ENCODE data around the gene TELO2.

TELO2 gene

DNA sequence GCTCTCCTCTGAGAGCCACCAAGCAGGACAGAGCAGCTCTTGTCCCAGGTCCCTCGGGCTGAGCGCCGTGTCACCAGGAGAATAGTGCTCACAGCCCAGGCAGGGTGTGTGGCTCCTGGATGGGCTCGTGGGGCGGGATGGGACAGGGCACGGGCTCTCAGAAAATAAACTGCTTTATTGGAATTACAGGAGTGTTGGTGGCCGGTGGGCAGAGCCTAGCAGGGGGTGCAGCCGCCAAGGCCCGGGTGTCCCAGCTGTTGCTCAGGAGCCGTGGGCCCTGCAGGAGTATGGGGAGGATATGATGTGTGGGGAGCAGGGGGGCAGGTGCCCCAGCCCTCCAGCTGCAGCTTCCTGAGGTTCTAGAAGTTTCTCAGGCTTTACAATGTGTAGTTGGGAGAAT, 17.1 kb downstream of the TELO2 start:
- no peak overlapping the region for H2AK5ac ChIP-seq (ENCODE audit: low read depth, low read length)
- no peak overlapping the region for H3K23ac ChIP-seq (ENCODE audit: low read depth, low read length, poor library complexity)
- H4K91ac ChIP-seq (ENCODE audit: low read depth, low read length, poor library complexity): no peak overlapping the region
- WGBS, 2 donors (ENCODE audit: extremely low coverage in 2 of 2, insufficient read length in 2 of 2, insufficient replicate concordance in 1 of 2): no CpG with 5 or more reads among the region's 10 CpGs
- no peaks in the 10 kb centered on the region for H3K4me1 ChIP-seq (ENCODE audit: control insufficient read depth in 2 of 2, insufficient read depth in 1 of 2, low read depth in 1 of 2, low read length in 2 of 2)
- H3K27me3 ChIP-seq (ENCODE audit: control insufficient read depth in 3 of 3, insufficient read depth in 3 of 3, low read depth in 1 of 3, low read length in 3 of 3): no peaks in the 10 kb centered on the region
- peaks cover 4 to 7% of the 10 kb centered on the region in 2 donors for H3K9me3 ChIP-seq (replicated peaks in 1 of 2; ENCODE audit: control insufficient read depth in 2 of 2, insufficient read depth in 1 of 2, low read depth in 1 of 2, low read length in 2 of 2)
- peaks cover 10% of the 10 kb centered on the region for H3K79me1 ChIP-seq (ENCODE audit: low read depth, low read length)
- no peak overlapping the region for H2BK120ac ChIP-seq (ENCODE audit: low read depth, low read length)
- no peak overlapping the region for H2BK15ac ChIP-seq (ENCODE audit: low read length)
- DNase-seq (ENCODE audit: low spot score): no peak
- H3K18ac ChIP-seq (ENCODE audit: low read length): no peak overlapping the region
- no peak overlapping the region for H3K4me3 ChIP-seq (ENCODE audit: low read length in 2 of 2)
- H3K27ac ChIP-seq (replicated peaks; ENCODE audit: low read length): no peak overlapping the region
- no peak overlapping the region for H3K9ac ChIP-seq (ENCODE audit: low read depth, low read length, poor library complexity)
- peak overlapping the region; percentile 17 for H4K8ac ChIP-seq (ENCODE audit: low read depth, low read length)
- no peak overlapping the region for H3K14ac ChIP-seq (ENCODE audit: low read length)
- H3K36me3 ChIP-seq (replicated peaks in 1 of 2; ENCODE audit: control insufficient read depth in 2 of 2, insufficient read depth in 2 of 2, low read length in 2 of 2): peaks cover 27 to 81% of the 10 kb centered on the region in 2 donors
- H3K4ac ChIP-seq (ENCODE audit: low read length): no peak overlapping the region
- no peak overlapping the region for H2BK12ac ChIP-seq (ENCODE audit: low read length)
- H2BK5ac ChIP-seq (ENCODE audit: low read length): no peak overlapping the region
- no peak overlapping the region for H2AFZ ChIP-seq (ENCODE audit: low read length)
- H3K4me2 ChIP-seq (ENCODE audit: insufficient read depth, low read length, poor library complexity, severe bottlenecking): no peak overlapping the region

GRCh38 chr16:1510941-1511351, 17.8 kb downstream of the TELO2 start:
- peak overlapping the region; percentile 60 for H3K9ac ChIP-seq (ENCODE audit: low read depth, low read length, poor library complexity)
- no peak for DNase-seq (ENCODE audit: low spot score)

GRCh38 chr16:1511662-1512569, 18.8 kb downstream of the TELO2 start:
- H3K18ac ChIP-seq (ENCODE audit: low read length): no peak overlapping the region
- H3K4me3 ChIP-seq (ENCODE audit: low read length in 2 of 2): no peak overlapping the region
- no peak overlapping the region for H3K4ac ChIP-seq (ENCODE audit: low read length)
- no peak overlapping the region for H3K14ac ChIP-seq (ENCODE audit: low read length)
- H3K9me3 ChIP-seq (replicated peaks in 1 of 2; ENCODE audit: control insufficient read depth in 2 of 2, insufficient read depth in 1 of 2, low read depth in 1 of 2, low read length in 2 of 2): peaks cover 6 to 7% of the 10 kb centered on the region in 2 donors
- H3K4me1 ChIP-seq (ENCODE audit: control insufficient read depth in 2 of 2, insufficient read depth in 1 of 2, low read depth in 1 of 2, low read length in 2 of 2): no peaks in the 10 kb centered on the region
- DNase-seq (ENCODE audit: low spot score): no peak
- peak overlapping the region; percentile 73 for H3K23ac ChIP-seq (ENCODE audit: low read depth, low read length, poor library complexity)
- H3K27me3 ChIP-seq (ENCODE audit: control insufficient read depth in 3 of 3, insufficient read depth in 3 of 3, low read depth in 1 of 3, low read length in 3 of 3): no peaks in the 10 kb centered on the region
- H2BK5ac ChIP-seq (ENCODE audit: low read length): no peak overlapping the region
- no peak overlapping the region for H2BK12ac ChIP-seq (ENCODE audit: low read length)
- no peak overlapping the region for H3K4me2 ChIP-seq (ENCODE audit: insufficient read depth, low read length, poor library complexity, severe bottlenecking)
- H2BK120ac ChIP-seq (ENCODE audit: low read depth, low read length): no peak overlapping the region
- no peak overlapping the region for H2AK5ac ChIP-seq (ENCODE audit: low read depth, low read length)
- H3K79me1 ChIP-seq (ENCODE audit: low read depth, low read length): peaks cover 10% of the 10 kb centered on the region
- H3K9ac ChIP-seq (ENCODE audit: low read depth, low read length, poor library complexity): peak overlapping the region; percentile 50
- no peak overlapping the region for H4K91ac ChIP-seq (ENCODE audit: low read depth, low read length, poor library complexity)
- H4K8ac ChIP-seq (ENCODE audit: low read depth, low read length): no peak overlapping the region
- no CpG with 5 or more reads among the region's 30 CpGs for WGBS, 2 donors (ENCODE audit: extremely low coverage in 2 of 2, insufficient read length in 2 of 2, insufficient replicate concordance in 1 of 2)
- no peak overlapping the region for H2AFZ ChIP-seq (ENCODE audit: low read length)
- H2BK15ac ChIP-seq (ENCODE audit: low read length): no peak overlapping the region
- peaks cover 23 to 67% of the 10 kb centered on the region in 2 donors for H3K36me3 ChIP-seq (replicated peaks in 1 of 2; ENCODE audit: control insufficient read depth in 2 of 2, insufficient read depth in 2 of 2, low read length in 2 of 2)
- H3K27ac ChIP-seq (replicated peaks; ENCODE audit: low read length): no peak overlapping the region

More at GRCh38 chr16:1510941-1511351, 17.8 kb downstream of the TELO2 start:
- no peak overlapping the region for H3K18ac ChIP-seq (ENCODE audit: low read length)
- H3K4ac ChIP-seq (ENCODE audit: low read length): no peak overlapping the region
- no peak overlapping the region for H3K14ac ChIP-seq (ENCODE audit: low read length)
- WGBS, 2 donors (ENCODE audit: extremely low coverage in 2 of 2, insufficient read length in 2 of 2, insufficient replicate concordance in 1 of 2): no CpG with 5 or more reads among the region's 26 CpGs
- no peak overlapping the region for H2AK5ac ChIP-seq (ENCODE audit: low read depth, low read length)
- peak overlapping the region; percentile 73 for H2BK12ac ChIP-seq (ENCODE audit: low read length)
- no peak overlapping the region for H4K91ac ChIP-seq (ENCODE audit: low read depth, low read length, poor library complexity)
- no peak overlapping the region for H2AFZ ChIP-seq (ENCODE audit: low read length)
- no peak overlapping the region for H2BK15ac ChIP-seq (ENCODE audit: low read length)
- no peak overlapping the region for H2BK5ac ChIP-seq (ENCODE audit: low read length)
- H2BK120ac ChIP-seq (ENCODE audit: low read depth, low read length): no peak overlapping the region
- H3K79me1 ChIP-seq (ENCODE audit: low read depth, low read length): peaks cover 10% of the 10 kb centered on the region
- no peak overlapping the region for H4K8ac ChIP-seq (ENCODE audit: low read depth, low read length)
- no peak overlapping the region for H3K27ac ChIP-seq (replicated peaks; ENCODE audit: low read length)
- H3K4me1 ChIP-seq (ENCODE audit: control insufficient read depth in 2 of 2, insufficient read depth in 1 of 2, low read depth in 1 of 2, low read length in 2 of 2): no peaks in the 10 kb centered on the region
- H3K4me3 ChIP-seq (ENCODE audit: low read length in 2 of 2): no peak overlapping the region
- H3K36me3 ChIP-seq (replicated peaks in 1 of 2; ENCODE audit: control insufficient read depth in 2 of 2, insufficient read depth in 2 of 2, low read length in 2 of 2): peaks cover 27 to 77% of the 10 kb centered on the region in 2 donors
- H3K23ac ChIP-seq (ENCODE audit: low read depth, low read length, poor library complexity): peak overlapping the region; percentile 73
- peaks cover 6 to 7% of the 10 kb centered on the region in 2 donors for H3K9me3 ChIP-seq (replicated peaks in 1 of 2; ENCODE audit: control insufficient read depth in 2 of 2, insufficient read depth in 1 of 2, low read depth in 1 of 2, low read length in 2 of 2)
- H3K27me3 ChIP-seq (ENCODE audit: control insufficient read depth in 3 of 3, insufficient read depth in 3 of 3, low read depth in 1 of 3, low read length in 3 of 3): no peaks in the 10 kb centered on the region
- no peak overlapping the region for H3K4me2 ChIP-seq (ENCODE audit: insufficient read depth, low read length, poor library complexity, severe bottlenecking)

GRCh38 chr16:1512774-1513173, 19.6 kb downstream of the TELO2 start:
- no peak overlapping the region for H3K14ac ChIP-seq (ENCODE audit: low read length)
- H4K91ac ChIP-seq (ENCODE audit: low read depth, low read length, poor library complexity): no peak overlapping the region
- H3K23ac ChIP-seq (ENCODE audit: low read depth, low read length, poor library complexity): no peak overlapping the region
- H3K9ac ChIP-seq (ENCODE audit: low read depth, low read length, poor library complexity): no peak overlapping the region
- H2BK120ac ChIP-seq (ENCODE audit: low read depth, low read length): no peak overlapping the region
- no peak overlapping the region for H3K4ac ChIP-seq (ENCODE audit: low read length)
- no peaks in the 10 kb centered on the region for H3K27me3 ChIP-seq (ENCODE audit: control insufficient read depth in 3 of 3, insufficient read depth in 3 of 3, low read depth in 1 of 3, low read length in 3 of 3)
- no peaks in the 10 kb centered on the region for H3K4me1 ChIP-seq (ENCODE audit: control insufficient read depth in 2 of 2, insufficient read depth in 1 of 2, low read depth in 1 of 2, low read length in 2 of 2)
- H3K9me3 ChIP-seq (replicated peaks in 1 of 2; ENCODE audit: control insufficient read depth in 2 of 2, insufficient read depth in 1 of 2, low read depth in 1 of 2, low read length in 2 of 2): peaks cover 6 to 7% of the 10 kb centered on the region in 2 donors
- DNase-seq (ENCODE audit: low spot score): no peak
- H2AFZ ChIP-seq (ENCODE audit: low read length): no peak overlapping the region
- no peak overlapping the region for H2BK15ac ChIP-seq (ENCODE audit: low read length)
- H3K4me3 ChIP-seq (ENCODE audit: low read length in 2 of 2): no peak overlapping the region
- no peak overlapping the region for H3K18ac ChIP-seq (ENCODE audit: low read length)
- whole genome bisulfite sequencing, 2 donors (ENCODE audit: extremely low coverage in 2 of 2, insufficient read length in 2 of 2, insufficient replicate concordance in 1 of 2): no CpG with 5 or more reads among the region's 15 CpGs
- H2BK12ac ChIP-seq (ENCODE audit: low read length): no peak overlapping the region
- peaks cover 17 to 61% of the 10 kb centered on the region in 2 donors for H3K36me3 ChIP-seq (replicated peaks in 1 of 2; ENCODE audit: control insufficient read depth in 2 of 2, insufficient read depth in 2 of 2, low read length in 2 of 2)
- H2BK5ac ChIP-seq (ENCODE audit: low read length): no peak overlapping the region
- no peak overlapping the region for H3K27ac ChIP-seq (replicated peaks; ENCODE audit: low read length)
- no peak overlapping the region for H2AK5ac ChIP-seq (ENCODE audit: low read depth, low read length)
- no peak overlapping the region for H3K4me2 ChIP-seq (ENCODE audit: insufficient read depth, low read length, poor library complexity, severe bottlenecking)
- no peak overlapping the region for H4K8ac ChIP-seq (ENCODE audit: low read depth, low read length)
- peaks cover 5% of the 10 kb centered on the region for H3K79me1 ChIP-seq (ENCODE audit: low read depth, low read length)
